Airway epithelial cell (primary cell): Measurements from ENCODE around the gene RNF167. TPM values are rescaled to one million over a fixed set of nuclear protein-coding genes. Genes with fewer than 3 reads are reported as not detected.

Source experiments
- total RNA-seq: library from RNA; depleted of rRNA; stranded (reverse); fragments of >200 nt; gene quantifications from 2 replicates; pipeline ENCODE4 v1.2.3, GENCODE V29; 2015

Gene RNF167
- total RNA-seq: 60.5 and 75.3 TPM in 2 replicates

GRCh38 chr17:4939796-4940554, at the start of gene RNF167, which contains the start of gene SLC25A11:
Gene RNF167 (plus strand): TSS chr17:4940268. CDS start chr17:4940910, 642 bp downstream.
Gene SLC25A11 (minus strand): TSS chr17:4940046. CDS start chr17:4939910, 136 bp downstream.

GRCh38 chr17:4899341-4900230, 40.5 kb upstream of the RNF167 start, which contains the start of gene C17orf107:
Gene C17orf107 (plus strand): TSS chr17:4899536. CDS start chr17:4899763, 227 bp downstream.

DNA sequence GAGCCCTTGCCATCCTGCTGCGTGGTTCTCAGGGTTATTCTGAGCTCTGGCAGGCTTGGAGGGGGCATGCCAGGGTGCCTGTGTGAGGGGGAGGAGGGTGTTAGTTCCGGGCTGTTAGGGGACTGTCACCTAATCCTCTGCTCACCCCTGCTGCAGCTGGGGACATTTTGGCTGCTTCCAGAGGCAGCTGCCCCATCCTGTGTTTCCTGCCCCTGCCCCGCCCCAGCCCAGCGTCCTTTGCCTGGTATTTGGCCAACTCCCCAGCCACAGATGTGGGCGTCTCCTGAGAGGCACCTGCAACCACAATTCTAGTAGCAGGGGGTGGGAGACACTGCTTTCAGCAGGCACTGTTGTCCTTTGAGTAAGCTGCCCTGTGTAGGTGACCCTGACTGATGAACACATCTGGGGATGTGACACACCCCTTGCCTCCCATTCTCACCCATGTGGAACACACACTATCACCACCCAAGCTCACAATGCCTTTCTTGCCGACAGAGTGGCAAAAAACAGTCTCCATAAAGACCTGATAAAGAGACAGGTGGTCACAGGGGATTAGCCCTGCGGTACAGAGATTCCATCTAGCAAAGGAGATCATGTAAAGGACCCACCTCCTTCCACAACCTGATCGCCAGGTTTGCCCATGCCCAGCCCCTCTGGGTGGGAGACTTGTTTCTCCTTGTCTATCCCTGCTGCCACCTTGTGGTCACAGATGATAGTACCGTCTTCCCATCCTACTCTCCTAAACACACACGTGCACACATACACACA, 36.8 kb upstream of the RNF167 start, which contains the start of gene CHRNE:
CHRNE (minus strand) TSS at position 48 of the 768 bp plus-strand sequence; CDS start at position 13, 35 bp downstream.

GRCh38 chr17:4931963-4932362, 8.1 kb upstream of the RNF167 start, which contains the start of gene GP1BA:
Gene GP1BA (plus strand): TSS chr17:4932277. CDS start chr17:4932605, 328 bp downstream.

DNA sequence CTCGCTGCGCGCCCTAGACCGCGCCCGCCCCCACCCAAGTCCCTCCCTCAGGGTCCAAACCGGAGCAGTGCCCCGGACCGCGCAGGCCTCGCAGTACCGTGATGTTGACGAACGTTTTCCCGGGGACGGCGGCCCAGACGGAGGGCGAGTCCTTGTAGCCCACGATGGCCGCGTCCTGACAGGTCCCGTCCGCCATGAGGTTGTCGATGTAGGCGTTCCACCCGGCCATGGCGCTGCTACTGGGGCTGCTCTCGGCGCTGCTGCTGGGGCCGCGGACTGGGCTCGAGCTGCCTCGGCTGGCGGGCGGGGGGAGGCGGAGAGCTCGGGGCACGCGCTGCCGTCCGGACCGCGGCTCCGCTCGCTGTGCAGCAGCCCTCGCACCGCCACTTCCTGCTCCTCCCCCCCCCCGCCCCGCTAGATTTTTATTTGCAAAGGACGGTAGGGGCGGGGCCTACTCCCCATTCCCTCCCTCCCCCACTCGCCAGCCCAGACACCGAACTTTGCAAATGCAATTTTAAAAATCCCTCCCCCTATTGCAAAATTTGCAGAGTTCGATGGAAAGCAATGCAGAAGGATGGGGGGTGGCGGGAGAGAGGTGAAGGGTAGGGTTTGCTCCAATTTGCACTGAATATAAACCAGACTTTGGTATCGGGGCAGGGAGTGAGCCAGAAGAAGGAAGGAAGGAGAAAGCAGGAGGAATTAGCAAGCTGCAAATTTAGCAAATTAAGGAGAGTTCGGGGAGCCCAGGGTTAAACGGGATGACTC, 8.3 kb downstream of the RNF167 start, which contains the start of gene PFN1:
PFN1 (minus strand) TSS at position 365 of the 765 bp plus-strand sequence; CDS start at position 229, 136 bp downstream.

DNA sequence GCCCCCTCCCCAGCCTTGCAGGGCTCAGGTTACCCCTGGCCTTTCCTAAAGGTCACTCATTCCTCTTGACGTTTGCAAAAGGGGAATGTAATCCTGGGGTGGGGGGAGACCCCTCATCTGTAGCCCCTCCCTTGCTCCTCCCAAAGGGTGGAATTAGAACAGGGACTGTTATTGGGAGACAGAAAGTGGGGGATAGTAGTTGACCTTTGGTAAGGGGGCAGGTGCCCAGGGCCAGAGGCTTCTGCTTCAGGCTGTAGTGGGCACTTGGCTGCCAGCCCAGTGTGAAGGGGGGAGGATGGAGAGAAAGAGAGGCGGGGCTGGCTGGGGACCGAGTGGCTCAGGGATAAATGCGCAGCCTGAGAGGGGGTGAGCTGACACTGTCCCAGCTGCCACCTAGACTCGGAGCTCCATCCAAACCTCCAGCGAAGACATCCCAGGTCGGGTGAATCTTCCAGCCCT, 10.7 kb downstream of the RNF167 start, which contains the start of gene ENO3:
ENO3 (plus strand) TSS at position 374 of the 459 bp plus-strand sequence. CDS start 711 bp downstream, outside the sequence.

GRCh38 chr17:4967539-4968485, 27.7 kb downstream of the RNF167 start, which contains the start of gene SPAG7:
Gene SPAG7 (minus strand): TSS chr17:4967817. CDS start chr17:4967804, 13 bp downstream.

GRCh38 chr17:4986951-4987766, 47.1 kb downstream of the RNF167 start, which contains the start of gene CAMTA2:
Gene CAMTA2 (minus strand): TSS chr17:4987675. CDS start chr17:4986222, 1,453 bp downstream.

Other genes with a start within 250 kb of the RNF167 start
- 33.1 and 34.1 TPM in 2 replicates for gene PELP1, start 236.1 kb upstream of the RNF167 start, total RNA-seq
- 10.1 and 15.7 TPM in 2 replicates for gene ARRB2, start 229.6 kb upstream of the RNF167 start, total RNA-seq
- gene MED11, start 208.8 kb upstream of the RNF167 start, total RNA-seq: 25.0 and 28.1 TPM in 2 replicates
- gene ZMYND15, start 200.4 kb upstream of the RNF167 start, total RNA-seq: 0.28 TPM in 1 of 2 replicates, not detected in the other
- gene CXCL16, start 200.3 kb upstream of the RNF167 start, total RNA-seq: 16.3 and 16.7 TPM in 2 replicates
- not detected in 2 replicates for gene TM4SF5, start 168.4 kb upstream of the RNF167 start, total RNA-seq
- gene VMO1, start 153.9 kb upstream of the RNF167 start, total RNA-seq: 4.0 TPM in 1 of 2 replicates, not detected in the other
- not detected in 2 replicates for gene GLTPD2, start 151.3 kb upstream of the RNF167 start, total RNA-seq
- 270 and 310 TPM in 2 replicates for gene PSMB6, start 144.1 kb upstream of the RNF167 start, total RNA-seq
- 12.7 and 24.6 TPM in 2 replicates for gene PLD2, start 133.1 kb upstream of the RNF167 start, total RNA-seq
- 81.2 and 108 TPM in 2 replicates for gene MINK1, start 106.9 kb upstream of the RNF167 start, total RNA-seq
- gene C17orf107, start 40.7 kb upstream of the RNF167 start, total RNA-seq: 1.1 and 1.2 TPM in 2 replicates
- gene CHRNE, start 37.2 kb upstream of the RNF167 start, total RNA-seq: 0.35 TPM in 1 of 2 replicates, not detected in the other
- not detected in 2 replicates for gene GP1BA, start 8.0 kb upstream of the RNF167 start, total RNA-seq
- 71.0 and 71.2 TPM in 2 replicates for gene SLC25A11, start 222 bp upstream of the RNF167 start, total RNA-seq
- 1,491 and 1,690 TPM in 2 replicates for gene PFN1, start 8.3 kb downstream of the RNF167 start, total RNA-seq
- gene ENO3, start 10.9 kb downstream of the RNF167 start, total RNA-seq: 0.37 and 0.56 TPM in 2 replicates
- 62.1 and 64.7 TPM in 2 replicates for gene SPAG7, start 27.5 kb downstream of the RNF167 start, total RNA-seq
- gene CAMTA2, start 47.4 kb downstream of the RNF167 start, total RNA-seq: 11.8 and 18.3 TPM in 2 replicates
- gene INCA1, start 57.3 kb downstream of the RNF167 start, total RNA-seq: 0.42 TPM in 1 of 2 replicates, not detected in the other
- gene KIF1C, start 57.7 kb downstream of the RNF167 start, total RNA-seq: 85.1 and 85.2 TPM in 2 replicates
- 0.35 and 0.70 TPM in 2 replicates for gene SLC52A1, start 95.2 kb downstream of the RNF167 start, total RNA-seq
- 0.14 and 0.71 TPM in 2 replicates for gene ZFP3, start 138.2 kb downstream of the RNF167 start, total RNA-seq
- gene ZNF232, start 171.6 kb downstream of the RNF167 start, total RNA-seq: 1.6 and 3.4 TPM in 2 replicates
- not detected in 2 replicates for gene USP6, start 175.8 kb downstream of the RNF167 start, total RNA-seq